NB4 (cell line): ENCODE data around the gene DCAF6.

Source experiments
- DNase-seq: peaks from one replicate; pipeline ENCODE4 v3.0.0; 2010; ENCODE audit warnings: low read depth
- H3K4me3 ChIP-seq: one replicate; pipeline ENCODE4 v1.5.1; 2011; ENCODE audit warnings: mild to moderate bottlenecking, low read depth, low read length, moderate library complexity
- CTCF ChIP-seq: IDR thresholded peaks from one replicate; pipeline ENCODE4 v1.5.1; 2012; ENCODE audit warnings: low read depth, low read length
- MAX ChIP-seq: IDR thresholded peaks from 2 replicates; pipeline ENCODE4 v1.6.1; 2011; ENCODE audit warnings: low read depth, low read length
- MYC ChIP-seq: IDR thresholded peaks from 2 replicates; pipeline ENCODE4 v1.6.1; 2011; ENCODE audit warnings: low read depth, low read length
- POLR2A ChIP-seq: IDR thresholded peaks from 2 replicates; pipeline ENCODE4 v1.6.1; 2011; ENCODE audit warnings: mild to moderate bottlenecking; ENCODE audit not compliant: insufficient read length; ENCODE audit errors: extremely low read depth

The DCAF6 gene

GRCh38 chr1:167966050-167966449 is 29.6 kb downstream of the DCAF6 start:
- TF ChIP-seq POLR2A, result no peak
- TF ChIP-seq CTCF, result no peak
- TF ChIP-seq MAX, result no peak
- TF ChIP-seq MYC, result no peak
- no peak for DNase-seq
- no peak overlapping the region for H3K4me3 ChIP-seq

- DNase-seq, result no peak
- no peak overlapping the region for H3K4me3 ChIP-seq
- TF ChIP-seq POLR2A (no peak), CTCF (no peak), MAX (no peak), MYC (no peak)
These were observed 32.1 kb downstream of the DCAF6 start for GRCh38 chr1:167968569-167968968.

- no peak overlapping the region for H3K4me3 ChIP-seq
- TF ChIP-seq CTCF (no peak), MYC (no peak), POLR2A (no peak), MAX (no peak)
- DNase-seq, result no peak
These were observed 37.3 kb downstream of the DCAF6 start for GRCh38 chr1:167973832-167974231.

GRCh38 chr1:167974698-167975097 is 38.2 kb downstream of the DCAF6 start:
- TF ChIP-seq MYC (no peak), MAX (no peak), CTCF (no peak), POLR2A (no peak)
- H3K4me3 ChIP-seq, result no peak overlapping the region
- DNase-seq, result no peak

- TF ChIP-seq CTCF, result no peak
- H3K4me3 ChIP-seq, result no peak overlapping the region
- DNase-seq, result no peak
These were observed 40.8 kb downstream of the DCAF6 start for GRCh38 chr1:167977245-167977644.

- no peak overlapping the region for H3K4me3 ChIP-seq
- TF ChIP-seq MYC (no peak), MAX (no peak), CTCF (no peak)
- no peak for DNase-seq
These were observed 45.5 kb downstream of the DCAF6 start for GRCh38 chr1:167981933-167982332.
